Raji (cell line): Measurements from ENCODE around the gene GPR107.

ENCODE experiments used
- POLR2A ChIP-seq: IDR thresholded peaks from 2 replicates; pipeline ENCODE4 v1.6.1; 2011; ENCODE audit warnings: low read depth, low read length, control low read depth; ENCODE audit not compliant: insufficient read depth

Gene GPR107

DNA sequence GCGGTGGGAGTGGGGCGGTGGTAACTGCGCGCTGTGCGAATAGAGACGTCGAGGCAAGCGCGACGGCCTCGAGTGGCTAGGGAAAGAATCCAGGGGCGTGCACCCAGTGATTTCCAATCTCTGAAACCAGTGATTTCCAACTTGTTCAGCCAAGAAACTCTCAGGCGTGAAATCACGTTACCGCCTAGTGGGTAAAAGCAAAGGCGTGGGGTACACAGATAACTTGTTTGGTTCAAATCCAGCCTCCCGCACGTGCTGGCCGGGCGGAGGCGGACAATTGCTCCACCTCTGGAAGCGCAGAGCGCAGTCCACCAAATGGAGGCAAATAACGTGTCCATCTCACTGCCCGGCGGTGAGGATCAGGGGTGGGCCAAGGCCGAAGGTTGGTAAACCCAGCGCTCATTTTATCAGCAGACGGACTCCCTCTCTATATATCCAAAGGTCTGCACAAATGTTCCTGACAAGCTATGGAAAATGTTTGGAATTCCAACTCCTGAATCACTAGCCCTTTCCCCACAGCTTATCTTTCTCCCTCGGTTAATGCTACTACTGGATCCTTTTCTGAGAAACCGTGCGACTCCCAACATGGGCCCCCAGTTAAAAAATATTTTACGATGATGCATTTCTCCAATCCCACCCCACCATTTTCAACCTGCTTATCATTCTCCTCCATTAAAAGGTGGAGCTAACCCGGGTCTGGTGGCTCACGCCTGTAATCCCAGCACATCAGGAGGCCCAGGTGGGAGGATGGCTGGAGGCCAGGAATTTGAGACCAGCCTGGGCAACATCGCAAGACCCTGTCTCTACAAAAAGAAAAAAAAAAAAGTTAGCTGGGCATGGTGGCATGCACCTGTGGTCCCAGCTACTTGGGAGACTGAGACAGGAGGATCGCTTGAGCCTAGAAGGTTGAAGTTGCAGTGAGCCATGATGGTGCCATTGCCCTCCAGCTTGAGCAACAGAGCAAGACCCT is 9.8 kb upstream of the GPR107 start:
- TF ChIP-seq POLR2A, result no peak

DNA sequence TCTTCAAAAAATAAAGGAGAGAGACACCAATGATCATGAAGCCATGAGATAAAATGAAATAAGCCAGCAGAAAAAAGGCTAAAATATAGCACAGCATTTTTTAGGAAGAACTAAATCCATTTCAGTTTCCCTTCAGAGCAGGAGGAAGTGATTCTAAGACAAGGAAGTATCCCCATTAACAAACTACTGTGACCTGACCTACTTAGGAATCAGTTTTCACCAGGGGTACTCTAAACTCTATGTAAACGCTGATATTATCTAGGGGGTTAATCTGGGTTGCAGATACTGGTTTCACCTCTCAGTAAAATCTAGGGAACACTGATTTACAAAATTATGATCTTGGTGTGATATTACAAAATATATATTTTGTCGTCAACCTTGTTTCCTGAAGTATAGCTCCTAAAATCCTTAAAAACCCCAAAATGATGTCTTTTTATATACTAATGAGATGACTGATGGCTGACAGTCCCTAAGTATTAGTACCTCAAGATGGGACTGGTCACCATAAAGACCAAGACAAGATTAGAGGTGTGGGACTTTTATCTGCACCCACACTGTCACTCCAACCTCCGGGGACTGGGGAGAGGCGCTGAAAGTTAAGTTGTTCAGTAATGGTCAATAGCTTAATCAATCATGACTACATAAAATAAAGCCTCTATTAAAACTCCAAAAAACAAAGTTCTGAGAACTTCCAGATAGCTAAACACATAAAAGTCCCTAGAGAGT is 7.8 kb upstream of the GPR107 start:
- no peak for TF ChIP-seq POLR2A

DNA sequence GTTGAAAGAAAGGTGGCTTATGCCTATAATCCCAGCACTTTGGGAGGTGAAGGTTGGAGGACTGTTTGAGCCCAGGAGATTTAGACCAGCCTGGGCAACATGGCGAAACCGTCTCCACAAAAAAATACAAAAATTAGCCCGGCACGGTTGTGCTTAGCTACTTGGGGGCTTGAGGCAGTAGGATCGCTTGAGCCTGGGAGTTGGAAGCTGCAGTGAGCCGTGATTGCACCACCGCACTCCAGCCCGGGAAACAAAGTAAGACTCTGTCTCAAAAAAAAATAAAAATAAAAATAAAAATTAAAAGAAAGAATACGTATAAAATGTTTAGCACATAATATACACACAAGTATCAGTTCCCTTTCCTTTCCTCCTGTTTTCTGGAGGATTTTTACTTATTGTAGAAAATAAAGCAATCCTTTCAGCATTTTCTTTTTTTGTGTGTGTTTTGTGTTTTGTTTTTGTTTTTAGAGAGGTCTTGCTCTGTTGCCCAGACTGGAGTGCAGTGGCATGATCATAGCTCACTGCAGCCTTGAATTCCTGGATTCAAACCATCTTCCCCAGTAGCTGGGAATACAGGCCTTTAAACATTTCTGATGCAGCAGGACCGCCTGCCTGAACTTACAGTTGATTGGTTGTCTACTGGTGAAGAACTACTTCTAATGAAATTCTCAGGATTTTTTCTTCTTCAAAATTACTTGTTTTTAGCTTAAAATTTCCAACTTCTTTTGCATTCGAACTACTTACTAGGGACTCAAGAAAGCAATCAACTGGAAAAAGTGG is 4.1 kb upstream of the GPR107 start:
- no peak for TF ChIP-seq POLR2A

DNA sequence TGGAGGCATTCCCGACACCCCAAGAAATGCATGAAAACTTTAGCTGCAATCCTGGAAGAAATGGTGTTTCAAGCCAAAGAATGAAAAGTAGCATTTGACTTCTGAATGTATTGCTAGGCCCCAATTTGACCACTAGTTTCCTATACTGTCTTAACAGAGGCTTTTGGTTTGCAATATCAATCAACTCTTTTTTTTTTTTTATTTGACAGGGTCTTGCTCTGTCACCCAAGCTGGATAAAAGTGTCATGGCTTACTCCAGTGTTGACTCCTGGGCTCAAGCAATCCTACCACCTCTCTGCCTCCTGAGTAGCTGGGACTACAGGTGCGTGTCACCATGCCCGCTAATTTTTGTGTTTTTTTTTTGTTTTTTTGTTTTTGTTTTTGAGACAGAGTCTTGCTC is 3.2 kb upstream of the GPR107 start:
- TF ChIP-seq POLR2A, result no peak

DNA sequence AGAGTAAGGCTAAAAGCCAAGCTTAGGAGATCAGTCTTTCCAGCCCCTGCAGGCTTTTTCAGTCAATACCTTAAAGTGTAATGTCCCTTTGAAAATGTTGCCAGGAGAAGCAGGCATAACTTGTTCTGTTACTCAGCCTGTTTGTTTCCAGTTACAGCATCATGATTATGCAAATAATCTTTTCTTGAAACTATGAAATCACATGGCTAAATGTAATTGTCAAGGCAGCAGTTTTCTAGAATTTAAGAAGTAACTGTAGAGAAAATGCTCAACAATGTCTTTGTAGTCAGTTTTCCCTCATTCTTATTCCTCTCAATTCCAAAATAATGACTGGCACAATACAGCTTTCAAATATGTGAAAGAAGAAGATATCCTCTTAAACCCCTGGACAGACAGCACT is 1.9 kb upstream of the GPR107 start:
- no peak for TF ChIP-seq POLR2A

DNA sequence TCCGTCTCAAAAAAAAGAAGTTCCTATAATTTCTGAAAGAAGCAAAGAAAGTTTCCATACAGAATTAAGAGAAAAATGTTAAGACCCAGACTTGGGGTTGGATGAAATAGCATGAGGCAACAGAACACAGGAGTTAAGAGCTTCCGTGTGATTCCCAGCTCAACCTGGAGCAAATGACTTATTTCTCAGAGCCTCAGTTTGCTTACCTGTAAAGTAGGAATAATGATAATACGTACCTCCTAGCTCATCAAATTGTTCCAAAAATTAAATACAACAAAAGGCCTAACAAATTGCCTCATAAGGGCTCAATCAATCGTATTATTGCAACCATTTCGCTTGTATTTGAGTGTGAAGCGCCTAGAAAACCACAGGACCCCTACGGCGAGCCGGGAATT is 600 bp upstream of the GPR107 start:
- TF ChIP-seq POLR2A, result no peak

DNA sequence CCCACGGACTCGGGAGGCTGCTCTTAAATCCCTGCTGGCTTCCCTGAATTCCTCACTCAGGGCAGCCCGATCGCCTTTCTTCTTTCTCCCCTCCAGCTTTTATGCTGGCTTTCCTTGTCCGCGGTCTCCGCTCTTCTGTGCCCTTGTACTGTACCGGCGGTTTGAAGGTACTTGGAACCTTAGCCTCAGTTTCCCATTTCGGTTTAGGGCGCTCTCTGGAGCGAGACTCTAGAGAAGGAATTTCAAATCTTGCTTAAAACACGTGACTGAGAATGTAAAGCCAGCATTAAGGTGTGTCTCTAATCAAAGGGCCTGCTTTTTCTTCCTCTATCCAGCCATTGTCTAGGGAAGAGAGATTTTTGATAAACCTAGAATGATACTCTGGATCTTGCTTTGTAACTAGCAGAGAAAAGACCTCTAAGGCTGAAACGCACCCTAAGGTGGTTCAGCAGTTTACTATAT is 650 bp downstream of the GPR107 start:
- TF ChIP-seq POLR2A, result no peak

DNA sequence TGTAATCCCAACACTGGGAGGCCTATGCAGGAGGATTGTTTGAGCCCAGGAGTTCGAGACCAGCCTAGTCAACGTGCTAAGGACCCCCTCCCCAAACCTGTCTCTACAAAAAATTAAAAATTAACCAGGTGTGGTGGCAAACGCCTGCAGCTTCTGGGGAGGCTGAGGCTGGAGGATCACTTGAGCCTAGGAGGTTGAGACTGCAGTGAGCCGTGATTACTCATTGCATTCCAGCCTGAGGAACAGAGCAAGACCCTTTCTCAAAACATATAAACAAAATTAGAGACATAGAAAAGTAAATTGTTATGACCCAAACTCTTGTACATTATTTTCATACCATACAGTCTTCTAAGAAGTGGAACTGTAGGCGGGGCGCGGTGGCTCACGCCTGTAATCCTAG is 1.1 kb downstream of the GPR107 start:
- TF ChIP-seq POLR2A, result no peak

DNA sequence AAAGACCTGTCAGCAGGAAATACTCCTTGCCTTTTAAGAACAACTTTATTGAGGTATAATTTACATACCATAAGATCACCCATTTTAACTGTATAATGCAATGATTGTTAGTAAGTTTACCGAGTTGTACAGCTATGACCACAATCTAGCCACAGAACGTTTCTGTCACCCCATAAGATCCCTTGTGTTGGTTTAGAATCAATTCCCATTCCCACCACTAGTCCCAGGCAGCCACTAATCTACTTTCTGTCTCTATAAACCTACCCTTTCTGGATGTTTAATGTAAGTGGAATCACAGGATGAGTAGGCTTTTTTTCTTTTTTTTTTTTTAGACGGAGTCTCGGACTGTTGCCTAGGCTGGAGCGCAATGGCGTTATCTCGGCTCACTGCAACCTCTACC is 4.4 kb downstream of the GPR107 start:
- no peak for TF ChIP-seq POLR2A

DNA sequence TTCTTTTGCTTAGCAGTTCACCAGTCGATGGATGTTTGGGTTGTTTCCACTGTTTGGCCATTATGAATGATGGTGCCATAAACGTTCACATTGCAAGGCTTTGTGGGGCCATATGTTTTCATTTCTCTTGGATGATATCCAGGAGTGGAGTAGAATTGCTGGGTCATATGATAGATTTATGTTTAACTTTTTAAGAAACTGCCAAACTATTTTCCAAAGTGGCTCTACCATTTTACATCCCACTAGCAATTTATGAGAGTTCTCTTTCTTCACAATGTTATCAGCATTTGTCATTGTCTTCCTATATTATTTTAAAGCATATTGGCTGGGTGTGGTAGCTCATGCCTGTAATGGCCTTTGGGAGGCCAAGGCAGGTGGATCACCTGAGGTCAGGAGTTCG is 5.2 kb downstream of the GPR107 start:
- TF ChIP-seq POLR2A, result no peak

DNA sequence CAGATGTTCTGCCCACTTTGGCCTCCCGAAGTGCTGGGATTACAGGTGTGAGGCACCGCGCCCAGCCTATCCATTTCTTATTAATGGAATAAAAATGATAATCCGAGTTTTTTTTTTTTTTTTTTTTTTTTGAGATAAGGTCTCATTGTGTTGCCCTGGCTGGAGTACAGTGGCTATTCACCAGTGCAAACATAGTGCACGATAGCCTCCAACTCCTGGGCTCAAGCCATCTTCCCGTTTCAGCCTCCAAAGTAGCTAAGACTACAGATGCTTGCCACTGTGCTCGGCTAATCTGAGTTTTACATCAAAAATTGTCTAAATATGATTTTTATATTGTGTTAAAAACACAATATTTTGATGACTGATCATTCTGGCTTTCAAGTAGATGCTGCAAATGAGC is 6.6 kb downstream of the GPR107 start:
- TF ChIP-seq POLR2A, result no peak

DNA sequence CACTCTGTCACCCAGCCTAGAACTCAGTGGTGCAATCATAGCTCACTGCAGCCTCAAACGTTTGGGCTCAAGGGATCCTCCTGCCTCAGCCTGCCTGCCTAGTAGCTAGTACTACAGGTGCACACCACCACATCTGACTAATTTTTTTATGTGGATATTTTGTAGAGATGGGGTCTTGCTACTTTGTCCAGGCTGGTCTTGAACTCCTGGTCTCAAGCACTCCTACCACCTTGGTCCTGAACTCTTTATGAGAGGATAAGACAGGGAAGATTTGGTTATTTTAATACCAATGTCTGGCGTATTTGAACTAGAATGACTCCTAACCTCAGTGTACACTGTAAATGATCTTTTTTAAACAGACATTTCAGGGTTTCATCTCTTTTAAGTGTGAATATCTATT is 9.0 kb downstream of the GPR107 start:
- no peak for TF ChIP-seq POLR2A

DNA sequence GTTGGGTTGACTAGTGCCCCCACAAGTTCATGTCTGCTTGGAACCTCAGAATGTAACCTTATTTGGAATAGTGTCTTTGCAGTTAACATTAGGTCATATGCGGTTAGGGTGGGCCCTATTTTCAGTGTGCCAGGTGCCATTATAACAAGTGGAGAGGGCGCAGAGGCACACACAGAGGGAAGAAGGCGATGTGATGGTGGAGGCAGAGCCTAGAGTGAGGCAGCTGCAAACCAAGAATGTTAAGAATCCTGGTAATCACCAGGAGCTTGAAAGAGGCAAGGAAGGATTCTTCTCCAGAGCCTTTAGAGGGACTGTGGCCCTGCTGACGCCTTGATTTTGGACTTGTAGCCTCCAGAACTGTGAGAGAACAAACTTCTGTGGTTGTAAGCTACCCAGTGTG is 10.9 kb downstream of the GPR107 start:
- no peak for TF ChIP-seq POLR2A

DNA sequence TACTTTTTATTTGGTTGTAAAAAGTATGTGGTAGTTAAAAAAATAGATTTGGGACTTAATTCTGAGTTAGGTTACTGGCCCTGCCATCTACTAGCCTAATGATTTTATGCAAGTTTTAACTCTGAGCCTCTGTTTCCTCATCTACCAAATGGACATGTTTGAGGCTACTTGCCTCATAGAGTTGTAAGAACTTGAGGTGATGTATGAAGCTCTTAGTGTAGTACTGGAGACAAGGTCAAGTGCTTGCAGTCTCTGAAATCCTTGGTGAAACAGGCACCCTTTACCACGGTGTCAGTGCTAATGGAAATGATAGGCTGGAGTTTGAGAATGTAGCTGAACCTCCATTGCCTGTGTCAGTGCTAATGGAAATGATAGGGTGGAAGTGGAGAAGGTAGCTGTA is 15.3 kb downstream of the GPR107 start:
- no peak for TF ChIP-seq POLR2A

DNA sequence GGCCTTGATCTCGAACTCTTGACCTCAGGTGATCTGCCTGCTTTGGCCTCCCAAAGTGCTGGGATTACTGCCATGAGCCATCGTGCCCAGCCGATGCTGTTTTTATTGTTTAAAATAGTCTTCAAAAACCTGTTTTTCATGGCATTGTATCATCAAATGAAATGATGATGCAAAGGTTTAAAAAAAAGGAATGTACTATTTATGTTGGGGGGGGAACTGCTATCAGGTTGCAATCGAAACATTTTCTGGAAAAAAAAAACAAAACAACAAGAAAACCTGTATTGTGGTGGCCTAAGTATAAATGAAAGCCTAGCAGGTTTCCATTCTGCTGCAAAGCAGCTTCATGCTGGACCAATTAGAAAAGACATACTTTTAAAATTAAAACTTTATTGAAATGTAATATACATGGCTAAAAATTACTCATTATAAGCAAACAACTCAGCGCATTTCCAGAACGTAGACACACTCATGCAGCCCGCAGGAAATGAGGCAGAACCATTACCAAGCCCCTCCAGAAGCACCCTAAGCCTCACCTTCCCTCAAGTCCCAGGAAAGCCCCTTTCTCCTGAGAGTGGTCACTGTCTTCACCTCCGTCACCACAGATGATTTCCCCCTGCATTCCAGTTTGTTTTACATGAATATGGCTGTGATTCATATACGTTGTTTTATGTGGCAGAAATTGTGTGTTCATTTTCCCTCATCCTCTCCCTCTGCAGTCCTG is 19.0 kb downstream of the GPR107 start:
- no peak for TF ChIP-seq POLR2A

DNA sequence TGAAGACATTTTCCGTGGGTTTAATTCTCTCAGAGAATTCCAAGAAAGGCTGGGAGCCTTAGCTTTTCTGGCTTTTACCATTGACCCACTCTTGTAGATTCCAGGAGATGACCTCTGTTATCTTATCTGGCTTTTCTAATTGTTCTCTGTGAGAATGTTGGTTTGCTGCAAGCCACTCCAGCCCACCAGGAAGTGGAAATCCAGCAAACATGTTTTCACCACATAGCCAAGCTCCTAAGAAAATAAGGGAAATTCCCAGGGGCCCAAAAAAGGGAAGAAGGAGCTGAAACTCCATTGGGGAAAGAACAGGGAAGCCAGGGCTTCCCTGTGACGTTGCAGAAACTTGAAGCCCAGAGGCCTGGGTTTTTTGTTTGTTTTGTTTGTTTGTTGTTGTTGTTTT is 19.7 kb downstream of the GPR107 start:
- no peak for TF ChIP-seq POLR2A
